Measurements from ENCODE around the gene TNFAIP8. TPM values are rescaled to one million over a fixed set of nuclear protein-coding genes. Genes with fewer than 3 reads are reported as not detected.

The TNFAIP8 gene
- total and polyA plus RNA-seq, 9 of the 15 experiments (the other 6 are each of a cell fraction or from before 2014, with no cell fraction given): 29.9 to 52.2 (median 44.8) TPM

DNA sequence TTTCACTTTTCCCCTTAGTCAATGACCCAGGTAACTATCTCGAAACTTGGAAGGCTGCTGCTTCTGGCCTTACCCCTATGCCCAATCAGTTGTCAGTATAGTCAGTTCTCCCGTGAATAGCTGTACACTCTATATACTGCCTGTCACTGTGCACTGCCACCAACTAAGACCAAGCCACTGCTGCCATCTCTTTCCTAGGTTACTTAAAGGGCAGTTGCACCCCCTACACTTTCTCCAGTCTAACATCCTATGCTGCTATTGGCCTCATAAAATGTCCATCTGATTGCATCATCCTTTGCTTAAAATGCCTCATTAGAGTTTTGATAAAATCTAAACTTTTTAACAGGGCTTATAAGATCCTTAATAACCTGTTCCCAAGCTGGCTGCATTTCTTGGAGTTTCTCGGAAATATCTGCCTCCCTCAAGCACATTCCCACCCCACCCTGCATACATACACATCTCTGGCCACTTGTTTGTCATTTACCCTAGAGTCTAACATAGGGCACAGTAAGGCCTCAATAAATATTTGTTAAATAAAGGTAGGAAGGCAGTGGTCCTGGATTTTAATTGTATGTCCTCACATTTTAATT is 32.8 kb upstream of the TNFAIP8 start (continued):
- TF ChIP-seq PHF21A (IDR thresholded peaks at IDR 0.05; ENCODE audit: borderline replicate concordance, low read depth) (no peak), ZFP1 (CRISPR knock-in tag; IDR thresholded peaks at IDR 0.05) (no peak), ZNF121 (CRISPR knock-in tag; conservative IDR thresholded peaks at IDR 0.05) (no peak), NCOA4 (IDR thresholded peaks at IDR 0.05; ENCODE audit: partially characterized antibody) (no peak), ZC3H4 (CRISPR knock-in tag; IDR thresholded peaks at IDR 0.05; ENCODE audit: borderline replicate concordance) (no peak), TEAD2 (tag; IDR thresholded peaks at IDR 0.05) (peak; percentile 63; the same call in 1 of the 2 replicates), SP1 (CRISPR knock-in tag; IDR thresholded peaks at IDR 0.05) (no peak), ARHGAP35 (IDR thresholded peaks at IDR 0.05; ENCODE audit: partially characterized antibody) (no peak), BRD9 (IDR thresholded peaks at IDR 0.05; ENCODE audit: low read depth, partially characterized antibody) (no peak), NFYB (IDR thresholded peaks at IDR 0.05; ENCODE audit: extremely low read depth, insufficient read length) (no peak), ZNF76 (CRISPR knock-in tag; IDR thresholded peaks at IDR 0.05; ENCODE audit: borderline replicate concordance) (no peak), ZNF445 (CRISPR knock-in tag; IDR thresholded peaks at IDR 0.05; ENCODE audit: low read depth) (no peak), ELF2 (CRISPR knock-in tag; IDR thresholded peaks at IDR 0.05) (no peak), POLR2A (conservative IDR thresholded peaks at IDR 0.05) (no peak), KLF10 (CRISPR knock-in tag; IDR thresholded peaks at IDR 0.05) (no peak), SRF (CRISPR knock-in tag; IDR thresholded peaks at IDR 0.05) (no peak), TGIF2 (CRISPR knock-in tag; IDR thresholded peaks at IDR 0.05) (no peak)
- TF ChIP-seq, protein P1, sequence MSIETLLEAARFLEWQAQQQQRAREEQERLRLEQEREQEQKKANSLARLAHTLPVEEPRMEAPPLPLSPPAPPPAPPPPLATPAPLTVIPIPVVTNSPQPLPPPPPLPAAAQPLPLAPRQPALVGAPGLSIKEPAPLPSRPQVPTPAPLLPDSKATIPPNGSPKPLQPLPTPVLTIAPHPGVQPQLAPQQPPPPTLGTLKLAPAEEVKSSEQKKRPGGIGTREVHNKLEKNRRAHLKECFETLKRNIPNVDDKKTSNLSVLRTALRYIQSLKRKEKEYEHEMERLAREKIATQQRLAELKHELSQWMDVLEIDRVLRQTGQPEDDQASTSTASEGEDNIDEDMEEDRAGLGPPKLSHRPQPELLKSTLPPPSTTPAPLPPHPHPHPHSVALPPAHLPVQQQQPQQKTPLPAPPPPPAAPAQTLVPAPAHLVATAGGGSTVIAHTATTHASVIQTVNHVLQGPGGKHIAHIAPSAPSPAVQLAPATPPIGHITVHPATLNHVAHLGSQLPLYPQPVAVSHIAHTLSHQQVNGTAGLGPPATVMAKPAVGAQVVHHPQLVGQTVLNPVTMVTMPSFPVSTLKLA (conservative IDR thresholded peaks at IDR 0.05): 0 out of 4 replicates have a peak, but pooled peaks of 1 of the 2 experiments have one; percentile 14
- TF ChIP-seq, protein P2, sequence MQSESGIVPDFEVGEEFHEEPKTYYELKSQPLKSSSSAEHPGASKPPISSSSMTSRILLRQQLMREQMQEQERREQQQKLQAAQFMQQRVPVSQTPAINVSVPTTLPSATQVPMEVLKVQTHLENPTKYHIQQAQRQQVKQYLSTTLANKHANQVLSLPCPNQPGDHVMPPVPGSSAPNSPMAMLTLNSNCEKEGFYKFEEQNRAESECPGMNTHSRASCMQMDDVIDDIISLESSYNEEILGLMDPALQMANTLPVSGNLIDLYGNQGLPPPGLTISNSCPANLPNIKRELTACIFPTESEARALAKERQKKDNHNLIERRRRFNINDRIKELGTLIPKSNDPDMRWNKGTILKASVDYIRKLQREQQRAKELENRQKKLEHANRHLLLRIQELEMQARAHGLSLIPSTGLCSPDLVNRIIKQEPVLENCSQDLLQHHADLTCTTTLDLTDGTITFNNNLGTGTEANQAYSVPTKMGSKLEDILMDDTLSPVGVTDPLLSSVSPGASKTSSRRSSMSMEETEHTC (IDR thresholded peaks at IDR 0.05): no peak
- TF ChIP-seq, protein P3, sequence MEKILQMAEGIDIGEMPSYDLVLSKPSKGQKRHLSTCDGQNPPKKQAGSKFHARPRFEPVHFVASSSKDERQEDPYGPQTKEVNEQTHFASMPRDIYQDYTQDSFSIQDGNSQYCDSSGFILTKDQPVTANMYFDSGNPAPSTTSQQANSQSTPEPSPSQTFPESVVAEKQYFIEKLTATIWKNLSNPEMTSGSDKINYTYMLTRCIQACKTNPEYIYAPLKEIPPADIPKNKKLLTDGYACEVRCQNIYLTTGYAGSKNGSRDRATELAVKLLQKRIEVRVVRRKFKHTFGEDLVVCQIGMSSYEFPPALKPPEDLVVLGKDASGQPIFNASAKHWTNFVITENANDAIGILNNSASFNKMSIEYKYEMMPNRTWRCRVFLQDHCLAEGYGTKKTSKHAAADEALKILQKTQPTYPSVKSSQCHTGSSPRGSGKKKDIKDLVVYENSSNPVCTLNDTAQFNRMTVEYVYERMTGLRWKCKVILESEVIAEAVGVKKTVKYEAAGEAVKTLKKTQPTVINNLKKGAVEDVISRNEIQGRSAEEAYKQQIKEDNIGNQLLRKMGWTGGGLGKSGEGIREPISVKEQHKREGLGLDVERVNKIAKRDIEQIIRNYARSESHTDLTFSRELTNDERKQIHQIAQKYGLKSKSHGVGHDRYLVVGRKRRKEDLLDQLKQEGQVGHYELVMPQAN (IDR thresholded peaks at IDR 0.05; ENCODE audit: borderline replicate concordance): no peak
- TF ChIP-seq, protein P4, sequence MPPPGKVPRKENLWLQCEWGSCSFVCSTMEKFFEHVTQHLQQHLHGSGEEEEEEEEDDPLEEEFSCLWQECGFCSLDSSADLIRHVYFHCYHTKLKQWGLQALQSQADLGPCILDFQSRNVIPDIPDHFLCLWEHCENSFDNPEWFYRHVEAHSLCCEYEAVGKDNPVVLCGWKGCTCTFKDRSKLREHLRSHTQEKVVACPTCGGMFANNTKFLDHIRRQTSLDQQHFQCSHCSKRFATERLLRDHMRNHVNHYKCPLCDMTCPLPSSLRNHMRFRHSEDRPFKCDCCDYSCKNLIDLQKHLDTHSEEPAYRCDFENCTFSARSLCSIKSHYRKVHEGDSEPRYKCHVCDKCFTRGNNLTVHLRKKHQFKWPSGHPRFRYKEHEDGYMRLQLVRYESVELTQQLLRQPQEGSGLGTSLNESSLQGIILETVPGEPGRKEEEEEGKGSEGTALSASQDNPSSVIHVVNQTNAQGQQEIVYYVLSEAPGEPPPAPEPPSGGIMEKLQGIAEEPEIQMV (tag; conservative IDR thresholded peaks at IDR 0.05; ENCODE audit: low read depth): 0 out of 2 replicates have a peak, but pooled peaks have one; percentile 10
- TF ChIP-seq, protein P5, sequence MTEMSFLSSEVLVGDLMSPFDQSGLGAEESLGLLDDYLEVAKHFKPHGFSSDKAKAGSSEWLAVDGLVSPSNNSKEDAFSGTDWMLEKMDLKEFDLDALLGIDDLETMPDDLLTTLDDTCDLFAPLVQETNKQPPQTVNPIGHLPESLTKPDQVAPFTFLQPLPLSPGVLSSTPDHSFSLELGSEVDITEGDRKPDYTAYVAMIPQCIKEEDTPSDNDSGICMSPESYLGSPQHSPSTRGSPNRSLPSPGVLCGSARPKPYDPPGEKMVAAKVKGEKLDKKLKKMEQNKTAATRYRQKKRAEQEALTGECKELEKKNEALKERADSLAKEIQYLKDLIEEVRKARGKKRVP (CRISPR knock-in tag; IDR thresholded peaks at IDR 0.05): peak; percentile 98
